Measurements from ENCODE around the gene B4GALT5. TPM values are rescaled to one million over a fixed set of nuclear protein-coding genes. Genes with fewer than 3 reads are reported as not detected.

Gene B4GALT5
- total RNA-seq, 1 experiment from 2014 or later = 65.0 TPM

DNA sequence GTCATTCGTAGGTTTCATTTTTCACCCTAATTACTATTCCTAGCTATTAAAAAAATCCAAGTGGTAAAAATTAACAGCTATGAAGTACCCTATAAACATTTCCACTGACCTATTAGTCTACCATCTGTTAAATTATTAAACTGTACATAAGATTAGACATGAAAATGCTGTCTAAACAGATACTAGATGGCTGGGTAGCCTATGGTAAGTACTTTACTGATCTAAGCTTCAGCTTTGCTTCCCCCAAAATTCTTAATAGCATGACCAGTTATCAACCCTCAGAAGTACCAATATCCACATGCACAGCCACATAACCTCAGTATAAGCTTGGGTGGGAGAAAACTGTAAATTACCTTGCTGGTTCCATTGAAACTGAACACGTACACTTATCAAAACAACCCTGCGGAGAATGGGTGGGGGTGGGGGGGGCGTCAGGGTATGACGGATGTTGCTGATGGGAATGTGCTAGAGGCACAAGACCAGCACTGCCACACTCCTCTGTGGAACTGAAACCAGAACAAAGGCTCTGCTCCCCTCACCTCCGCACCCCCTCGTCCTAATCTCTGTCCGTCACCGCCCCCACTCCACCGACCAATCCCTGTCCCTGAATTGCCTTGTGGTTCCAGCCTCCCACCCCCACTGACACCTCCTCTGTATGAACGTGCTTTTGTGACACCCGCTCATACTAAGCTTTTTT is 45.3 kb downstream of the B4GALT5 start:
- peaks cover 41% of the 10 kb centered on the region for H3K4me1 ChIP-seq
- TF ChIP-seq, protein P1, sequence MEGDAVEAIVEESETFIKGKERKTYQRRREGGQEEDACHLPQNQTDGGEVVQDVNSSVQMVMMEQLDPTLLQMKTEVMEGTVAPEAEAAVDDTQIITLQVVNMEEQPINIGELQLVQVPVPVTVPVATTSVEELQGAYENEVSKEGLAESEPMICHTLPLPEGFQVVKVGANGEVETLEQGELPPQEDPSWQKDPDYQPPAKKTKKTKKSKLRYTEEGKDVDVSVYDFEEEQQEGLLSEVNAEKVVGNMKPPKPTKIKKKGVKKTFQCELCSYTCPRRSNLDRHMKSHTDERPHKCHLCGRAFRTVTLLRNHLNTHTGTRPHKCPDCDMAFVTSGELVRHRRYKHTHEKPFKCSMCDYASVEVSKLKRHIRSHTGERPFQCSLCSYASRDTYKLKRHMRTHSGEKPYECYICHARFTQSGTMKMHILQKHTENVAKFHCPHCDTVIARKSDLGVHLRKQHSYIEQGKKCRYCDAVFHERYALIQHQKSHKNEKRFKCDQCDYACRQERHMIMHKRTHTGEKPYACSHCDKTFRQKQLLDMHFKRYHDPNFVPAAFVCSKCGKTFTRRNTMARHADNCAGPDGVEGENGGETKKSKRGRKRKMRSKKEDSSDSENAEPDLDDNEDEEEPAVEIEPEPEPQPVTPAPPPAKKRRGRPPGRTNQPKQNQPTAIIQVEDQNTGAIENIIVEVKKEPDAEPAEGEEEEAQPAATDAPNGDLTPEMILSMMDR (IDR thresholded peaks at IDR 0.05; ENCODE audit: insufficient read depth in 1 of 2, low read depth in 1 of 2, low read length in 1 of 2, severe bottlenecking in 1 of 2, unreplicated experiment in 1 of 2) = no peak
- H3K4me3 Mint-ChIP-seq (ENCODE audit: unreplicated experiment) = no peak overlapping the region
- no peak overlapping the region for H3K27ac Mint-ChIP-seq (ENCODE audit: unreplicated experiment)
- H3K9me3 ChIP-seq = no peaks in the 10 kb centered on the region
- no peak for DNase-seq
- no TSS peak for BruUV-seq (replicated peaks)
- ChIA-PET CTCF (interaction anchor here (1.0 to 1.3 kb wide), 2 partner anchors 60 to 127 kb away, joined by 3 to 5 read pairs; no protein-coding TSS in a partner anchor), POLR2A (interaction anchor here (0.6 kb wide), 1 partner anchor 376 kb away, joined by 3 read pairs; no protein-coding TSS in a partner anchor)
- intact Hi-C loops (cut with micrococcal nuclease; ENCODE audit: unreplicated experiment) = no loop called here
- no peak overlapping the region for H3K4me3 ChIP-seq (ENCODE audit: low read depth, low read length)
- H3K27me3 Mint-ChIP-seq (ENCODE audit: insufficient read depth, unreplicated experiment) = no peaks in the 10 kb centered on the region
- H3K36me3 ChIP-seq (ENCODE audit: control insufficient read depth, insufficient read depth, low read length) = no peaks in the 10 kb centered on the region
- no peaks in the 10 kb centered on the region for H3K9me3 Mint-ChIP-seq (ENCODE audit: unreplicated experiment)
- H3K27me3 ChIP-seq (replicated peaks; ENCODE audit: control insufficient read depth, insufficient read depth, low read length) = no peaks in the 10 kb centered on the region
- peaks cover 37% of the 10 kb centered on the region for H3K4me1 Mint-ChIP-seq (ENCODE audit: low read depth, unreplicated experiment)
- peaks cover 22% of the 10 kb centered on the region for H3K36me3 Mint-ChIP-seq (ENCODE audit: insufficient read depth, unreplicated experiment)

DNA sequence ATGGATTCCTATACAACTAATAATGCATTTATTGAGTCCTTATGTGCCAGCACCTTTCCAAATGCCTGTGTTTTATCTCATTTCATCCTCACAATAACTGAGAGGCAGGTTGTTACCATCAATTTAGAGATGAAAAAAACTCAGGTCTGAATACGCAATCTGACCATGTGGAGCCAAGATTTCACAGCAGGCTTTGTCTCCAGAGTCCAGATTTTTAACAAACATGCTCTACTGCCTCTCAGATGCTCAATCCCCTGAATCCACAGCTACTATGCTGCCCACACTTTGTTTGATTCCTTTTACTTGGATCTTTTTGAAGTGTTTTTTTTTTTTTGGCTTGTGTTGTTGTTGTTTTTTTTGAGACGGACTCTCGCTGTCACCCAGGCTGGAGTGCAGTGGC is 46.8 kb downstream of the B4GALT5 start:
- intact Hi-C loops (cut with micrococcal nuclease; ENCODE audit: unreplicated experiment) = no loop called here
- H3K4me1 ChIP-seq = peaks cover 32% of the 10 kb centered on the region
- H3K36me3 Mint-ChIP-seq (ENCODE audit: insufficient read depth, unreplicated experiment) = peaks cover 14% of the 10 kb centered on the region
- no peak overlapping the region for H3K27ac Mint-ChIP-seq (ENCODE audit: unreplicated experiment)
- no TSS peak for BruUV-seq (replicated peaks)
- no peak for DNase-seq
- H3K9me3 ChIP-seq = no peaks in the 10 kb centered on the region
- no peaks in the 10 kb centered on the region for H3K36me3 ChIP-seq (ENCODE audit: control insufficient read depth, insufficient read depth, low read length)
- no peaks in the 10 kb centered on the region for H3K27me3 Mint-ChIP-seq (ENCODE audit: insufficient read depth, unreplicated experiment)
- peaks cover 35% of the 10 kb centered on the region for H3K4me1 Mint-ChIP-seq (ENCODE audit: low read depth, unreplicated experiment)
- H3K27me3 ChIP-seq (replicated peaks; ENCODE audit: control insufficient read depth, insufficient read depth, low read length) = no peaks in the 10 kb centered on the region
- POLR2A ChIA-PET = no interaction called here
- TF ChIP-seq, protein P1 (IDR thresholded peaks at IDR 0.05; ENCODE audit: insufficient read depth in 1 of 2, low read depth in 1 of 2, low read length in 1 of 2, severe bottlenecking in 1 of 2, unreplicated experiment in 1 of 2) = no peak
- H3K4me3 Mint-ChIP-seq (ENCODE audit: unreplicated experiment) = no peak overlapping the region
- no peak overlapping the region for H3K4me3 ChIP-seq (ENCODE audit: low read depth, low read length)
- CTCF ChIA-PET = interaction anchor here (0.7 kb wide), 1 partner anchor 67 kb away, joined by 3 read pairs; no protein-coding TSS in a partner anchor
- no peaks in the 10 kb centered on the region for H3K9me3 Mint-ChIP-seq (ENCODE audit: unreplicated experiment)

DNA sequence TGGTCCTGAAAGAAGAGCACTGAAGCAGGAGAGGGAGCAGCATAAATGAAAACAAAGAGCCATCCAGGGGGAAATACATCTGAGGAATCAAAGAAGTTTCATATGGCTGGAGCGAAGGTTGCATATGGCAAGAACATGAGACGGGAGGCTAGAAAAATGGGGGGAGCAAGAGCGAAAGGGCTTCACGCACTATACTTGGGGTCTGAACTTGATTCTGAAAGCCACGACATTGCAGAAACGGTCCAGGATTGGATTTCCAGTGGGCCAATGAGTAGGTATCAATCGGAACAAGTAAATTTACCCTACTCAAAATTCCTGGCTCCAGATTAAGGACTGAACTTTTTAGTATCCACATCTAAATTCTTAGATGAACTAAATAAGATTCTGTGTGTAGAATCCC is 47.9 kb downstream of the B4GALT5 start:
- peaks cover 28% of the 10 kb centered on the region for H3K4me1 ChIP-seq
- TF ChIP-seq, protein P1 (IDR thresholded peaks at IDR 0.05; ENCODE audit: insufficient read depth in 1 of 2, low read depth in 1 of 2, low read length in 1 of 2, severe bottlenecking in 1 of 2, unreplicated experiment in 1 of 2) = no peak
- Mint-ChIP-seq H3K27ac (ENCODE audit: unreplicated experiment) (no peak overlapping the region), H3K27me3 (ENCODE audit: insufficient read depth, unreplicated experiment) (no peaks in the 10 kb centered on the region), H3K4me1 (ENCODE audit: low read depth, unreplicated experiment) (peaks cover 32% of the 10 kb centered on the region), H3K9me3 (ENCODE audit: unreplicated experiment) (no peaks in the 10 kb centered on the region), H3K4me3 (ENCODE audit: unreplicated experiment) (no peak overlapping the region), H3K36me3 (ENCODE audit: insufficient read depth, unreplicated experiment) (peaks cover 14% of the 10 kb centered on the region)
- POLR2A ChIA-PET = no interaction called here
- no peak overlapping the region for H3K4me3 ChIP-seq (ENCODE audit: low read depth, low read length)
- no peaks in the 10 kb centered on the region for H3K36me3 ChIP-seq (ENCODE audit: control insufficient read depth, insufficient read depth, low read length)
- intact Hi-C loops (cut with micrococcal nuclease; ENCODE audit: unreplicated experiment) = no loop called here
- BruUV-seq (replicated peaks) = no TSS peak
- no peaks in the 10 kb centered on the region for H3K27me3 ChIP-seq (replicated peaks; ENCODE audit: control insufficient read depth, insufficient read depth, low read length)
- no peaks in the 10 kb centered on the region for H3K9me3 ChIP-seq
- DNase-seq = no peak
- CTCF ChIA-PET = no interaction called here

Measured in Caco-2 (cell line).